ENCODE data around the gene GAS7.

The GAS7 gene

DNA sequence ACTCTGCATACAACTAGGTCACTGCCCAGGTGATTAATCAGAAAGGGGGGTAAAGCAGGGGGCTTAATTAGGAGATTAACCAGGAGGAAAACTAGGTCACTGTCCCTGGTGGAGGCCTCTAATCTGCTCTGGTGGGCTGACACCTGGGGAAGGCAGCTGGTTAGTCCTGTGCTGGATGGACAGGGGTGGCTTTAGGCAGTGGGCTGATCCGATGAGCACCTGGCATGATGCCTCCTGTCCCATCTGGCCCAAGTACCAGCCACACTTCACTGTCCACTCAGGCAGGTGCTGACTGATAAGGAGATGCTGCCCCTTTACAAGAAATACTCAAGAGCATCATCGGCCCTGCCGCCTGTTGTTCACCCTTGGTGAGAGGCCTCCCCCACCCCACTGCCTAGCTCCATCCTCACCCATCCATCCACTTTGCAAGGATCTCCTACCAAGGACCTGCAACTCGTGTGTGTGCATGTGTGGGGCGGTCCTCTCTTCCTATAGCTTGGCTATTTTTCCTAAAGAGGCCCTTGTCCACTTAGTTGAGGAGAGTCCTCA is 279.5 kb downstream of the GAS7 start:
- no peak overlapping the region for H3K4me3 ChIP-seq (ENCODE audit: low read depth, low read length)
- no peak for DNase-seq (ENCODE audit: low read depth)
- TF ChIP-seq, protein P1, sequence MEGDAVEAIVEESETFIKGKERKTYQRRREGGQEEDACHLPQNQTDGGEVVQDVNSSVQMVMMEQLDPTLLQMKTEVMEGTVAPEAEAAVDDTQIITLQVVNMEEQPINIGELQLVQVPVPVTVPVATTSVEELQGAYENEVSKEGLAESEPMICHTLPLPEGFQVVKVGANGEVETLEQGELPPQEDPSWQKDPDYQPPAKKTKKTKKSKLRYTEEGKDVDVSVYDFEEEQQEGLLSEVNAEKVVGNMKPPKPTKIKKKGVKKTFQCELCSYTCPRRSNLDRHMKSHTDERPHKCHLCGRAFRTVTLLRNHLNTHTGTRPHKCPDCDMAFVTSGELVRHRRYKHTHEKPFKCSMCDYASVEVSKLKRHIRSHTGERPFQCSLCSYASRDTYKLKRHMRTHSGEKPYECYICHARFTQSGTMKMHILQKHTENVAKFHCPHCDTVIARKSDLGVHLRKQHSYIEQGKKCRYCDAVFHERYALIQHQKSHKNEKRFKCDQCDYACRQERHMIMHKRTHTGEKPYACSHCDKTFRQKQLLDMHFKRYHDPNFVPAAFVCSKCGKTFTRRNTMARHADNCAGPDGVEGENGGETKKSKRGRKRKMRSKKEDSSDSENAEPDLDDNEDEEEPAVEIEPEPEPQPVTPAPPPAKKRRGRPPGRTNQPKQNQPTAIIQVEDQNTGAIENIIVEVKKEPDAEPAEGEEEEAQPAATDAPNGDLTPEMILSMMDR (IDR thresholded peaks at IDR 0.05; ENCODE audit: low read depth, low read length, missing control alignments): no peak

DNA sequence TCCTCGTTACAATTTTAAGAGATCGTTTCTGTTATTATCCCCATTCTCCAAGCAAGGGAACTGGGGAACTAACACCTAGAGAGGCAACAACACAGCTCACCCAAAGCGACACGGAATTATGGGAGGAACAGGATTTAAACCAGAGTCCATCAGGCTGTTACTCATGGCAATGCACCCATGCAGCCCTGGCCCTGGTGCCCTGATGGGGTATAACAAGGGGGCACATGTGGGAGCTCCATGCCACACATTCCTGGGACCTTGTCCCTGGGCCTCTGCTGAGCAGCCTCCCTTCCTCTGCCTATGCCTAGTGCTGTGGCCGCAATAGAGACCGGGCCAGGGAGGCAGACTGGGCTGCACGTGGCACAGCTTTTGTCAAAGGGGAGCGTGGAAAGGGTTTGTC is 280.1 kb downstream of the GAS7 start:
- H3K4me3 ChIP-seq (ENCODE audit: low read depth, low read length): no peak overlapping the region
- no peak for DNase-seq (ENCODE audit: low read depth)
- TF ChIP-seq, protein P1 (IDR thresholded peaks at IDR 0.05; ENCODE audit: low read depth, low read length, missing control alignments): no peak

DNA sequence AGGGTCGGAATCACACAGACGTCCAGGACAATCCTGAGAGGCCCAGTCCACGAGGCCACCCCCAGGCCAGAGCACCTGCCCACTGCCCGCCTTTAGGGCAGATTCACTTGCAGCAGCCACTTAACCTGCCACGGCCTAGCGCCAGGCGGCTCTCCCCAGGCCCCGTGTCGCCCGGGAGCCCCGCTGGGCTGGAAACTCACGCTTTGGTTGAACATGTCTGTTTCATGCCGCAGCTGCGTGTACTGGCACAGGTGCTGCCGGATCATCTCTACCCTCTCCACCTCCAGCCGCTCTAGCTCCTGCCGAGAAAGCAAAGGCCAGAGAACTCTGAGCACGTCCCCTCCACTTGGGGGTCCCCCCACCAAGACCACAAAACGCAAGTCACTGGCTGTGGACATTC is 280.6 kb downstream of the GAS7 start:
- DNase-seq (ENCODE audit: low read depth): no peak
- no peak overlapping the region for H3K4me3 ChIP-seq (ENCODE audit: low read depth, low read length)
- TF ChIP-seq, protein P1 (IDR thresholded peaks at IDR 0.05; ENCODE audit: low read depth, low read length, missing control alignments): no peak

DNA sequence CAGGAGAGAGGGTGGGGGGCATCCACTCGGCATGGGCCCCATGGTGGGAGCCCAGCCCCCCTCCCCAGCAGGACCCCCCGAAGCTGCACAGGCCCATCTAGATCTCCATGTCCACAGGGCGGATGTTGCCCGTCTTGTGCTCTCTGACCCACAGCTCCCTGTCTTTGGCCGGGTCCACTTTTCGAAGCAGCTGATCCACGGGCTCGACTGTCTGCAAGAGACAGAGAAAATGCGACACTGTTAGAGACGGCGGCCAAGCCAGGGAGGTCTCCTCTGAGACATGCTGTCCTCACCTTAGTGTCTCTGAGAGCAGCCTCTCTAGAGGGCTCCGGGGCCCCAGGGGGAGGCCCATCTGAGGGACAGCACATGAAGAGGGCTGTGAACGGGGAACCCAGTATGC is 281.3 kb downstream of the GAS7 start:
- H3K4me3 ChIP-seq (ENCODE audit: low read depth, low read length): no peak overlapping the region
- DNase-seq (ENCODE audit: low read depth): no peak
- TF ChIP-seq, protein P1 (IDR thresholded peaks at IDR 0.05; ENCODE audit: low read depth, low read length, missing control alignments): no peak

DNA sequence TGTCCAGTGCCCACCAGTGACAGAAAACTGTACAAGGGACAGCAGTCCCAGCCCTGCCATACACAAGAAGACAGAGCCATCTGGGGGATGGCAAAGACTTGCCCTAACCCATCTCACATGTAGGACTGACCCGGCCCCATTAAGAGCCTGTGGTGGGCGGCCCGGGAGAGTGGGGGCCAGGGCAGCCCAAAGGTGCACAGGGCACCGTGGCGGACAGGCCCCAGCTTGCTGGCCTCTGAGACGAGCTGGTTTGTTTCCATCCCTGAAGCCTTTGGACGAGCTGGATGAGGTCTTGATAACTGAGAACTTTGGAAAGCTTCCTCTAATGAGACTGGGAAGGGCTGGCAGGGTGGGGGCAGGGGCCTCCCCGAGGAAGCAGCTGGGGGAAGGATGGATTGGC is 282.3 kb downstream of the GAS7 start:
- no peak for DNase-seq (ENCODE audit: low read depth)
- TF ChIP-seq, protein P1 (IDR thresholded peaks at IDR 0.05; ENCODE audit: low read depth, low read length, missing control alignments): no peak
- H3K4me3 ChIP-seq (ENCODE audit: low read depth, low read length): no peak overlapping the region

DNA sequence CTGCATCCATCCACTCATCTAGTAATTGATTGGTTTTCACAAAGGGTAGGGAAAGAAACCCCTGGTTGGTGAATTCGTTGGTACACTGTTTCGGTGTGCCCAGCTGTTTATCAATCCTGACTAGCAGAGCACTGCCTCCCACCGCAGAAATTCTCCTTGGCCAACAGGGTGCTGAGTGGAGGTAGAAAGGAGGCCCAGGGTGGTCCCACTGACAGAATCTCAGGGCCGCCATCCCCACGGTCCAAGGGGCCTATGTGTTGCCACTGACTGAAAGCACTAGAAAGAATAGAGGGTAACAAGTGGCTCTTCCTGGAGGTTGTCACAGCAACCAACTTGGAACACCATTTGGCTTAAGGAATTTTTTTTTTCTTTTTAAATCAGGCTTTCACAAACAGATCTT is 284.9 kb downstream of the GAS7 start:
- H3K4me3 ChIP-seq (ENCODE audit: low read depth, low read length): no peak overlapping the region
- DNase-seq (ENCODE audit: low read depth): no peak
- TF ChIP-seq, protein P1 (IDR thresholded peaks at IDR 0.05; ENCODE audit: low read depth, low read length, missing control alignments): no peak

Measured in GM12864 (cell line).